Colonic mucosa (tissue), 4 donors: ENCODE results near the gene GATB. TPM values are rescaled to one million over a fixed set of nuclear protein-coding genes. Genes with fewer than 3 reads are reported as not detected.
A peak's percentile ranks its signal among the peaks of the same experiment; 100 is the strongest.

ENCODE experiments used
- DNase-seq: peaks from one replicate; pipeline ENCODE4 v3.0.0-alpha.2; 2020
- H3K27ac ChIP-seq: fragments of 200-600 bp; one replicate; pipeline ENCODE4 v1.8.0; 2021
- H3K27me3 ChIP-seq: fragments of 200-600 bp; one replicate; pipeline ENCODE4 v1.8.0; 2021
- H3K36me3 ChIP-seq: fragments of 200-600 bp; one replicate; pipeline ENCODE4 v1.8.0; 2021
- H3K4me1 ChIP-seq: fragments of 200-600 bp; one replicate; pipeline ENCODE4 v1.8.0; 2021; ENCODE audit warnings: mild to moderate bottlenecking
- H3K4me3 ChIP-seq: fragments of 200-600 bp; one replicate; pipeline ENCODE4 v1.8.0; 2021
- H3K9ac ChIP-seq, 2 donors: one replicate each; pipeline ENCODE4 v1.7.0; 2013; ENCODE audit warnings: control low read depth in 2 of 2, low read depth in 2 of 2, low read length in 2 of 2
- H3K9me3 ChIP-seq: fragments of 200-600 bp; one replicate; pipeline ENCODE4 v1.8.0; 2021
- CTCF ChIP-seq: fragments of 200-600 bp; IDR thresholded peaks from one replicate; pipeline ENCODE4 v1.8.0; 2022; ENCODE audit warnings: antibody characterized with exemption, mild to moderate bottlenecking
- intact Hi-C: fragments of 100-400 bp; cut with DNase I; formaldehyde crosslinking; loops from one replicate; pipeline ENCODE4 v1.14.1; 2022
- total RNA-seq, 2 donors: library from RNA; stranded (reverse); fragmentation: NEBNext Ultra II Directional in 1 of 2; extraction: Animal tissue kit (Norgen Biotek cat#: 25700) in 1 of 2; gene quantifications; one replicate each; pipeline ENCODE4 v1.2.1, GENCODE V29; 2021
- donor health status: healthy.
- donor health status: DM: no; HTN: no; CAD: no.
- donor health status: DM: no; HTN: no; CAD: no.

Gene GATB, protein sequence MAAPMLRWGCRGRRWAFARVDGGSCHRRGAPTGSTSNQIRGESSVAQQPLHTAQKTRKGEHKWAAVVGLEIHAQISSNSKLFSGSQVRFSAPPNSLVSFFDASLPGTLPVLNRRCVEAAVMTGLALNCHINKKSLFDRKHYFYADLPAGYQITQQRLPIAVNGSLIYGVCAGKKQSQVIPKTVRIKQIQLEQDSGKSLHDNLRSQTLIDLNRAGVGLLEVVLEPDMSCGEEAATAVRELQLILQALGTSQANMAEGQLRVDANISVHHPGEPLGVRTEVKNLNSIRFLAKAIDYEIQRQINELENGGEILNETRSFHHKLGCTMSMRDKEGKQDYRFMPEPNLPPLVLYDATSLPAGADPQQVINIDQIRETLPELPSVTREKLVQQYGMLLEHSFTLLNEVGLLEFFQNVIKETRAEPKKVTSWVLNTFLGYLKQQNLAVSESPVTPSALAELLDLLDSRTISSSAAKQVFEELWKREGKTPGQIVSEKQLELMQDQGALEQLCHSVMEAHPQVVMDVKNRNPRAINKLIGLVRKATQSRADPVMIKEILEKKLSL
- total RNA-seq, result 10 to 100 TPM; 20.9 to 22.9 TPM

- peak within 1 kb of the TSS; percentile 87 for H3K4me3 ChIP-seq
- H3K27me3 ChIP-seq, result no peaks in the 10 kb centered on the region
- no peaks in the 10 kb centered on the region for H3K9me3 ChIP-seq
- no peaks in the 10 kb centered on the region for H3K36me3 ChIP-seq
- DNase-seq, result peak; percentile 96
- H3K27ac ChIP-seq, result no peak within 1 kb of the TSS
- intact Hi-C loops, result no loop called here
- H3K9ac ChIP-seq, result peak within 1 kb of the TSS; percentile 70 to 73
- TF ChIP-seq CTCF, result peak; percentile 37
- peaks cover 4% of the 10 kb centered on the region for H3K4me1 ChIP-seq
Observed at GRCh38 chr4:151760712-151761661, at the start of gene GATB. TSS of gene GATB (minus strand) at chr4:151761007. CDS start at chr4:151760982, 25 bp downstream.

DNA sequence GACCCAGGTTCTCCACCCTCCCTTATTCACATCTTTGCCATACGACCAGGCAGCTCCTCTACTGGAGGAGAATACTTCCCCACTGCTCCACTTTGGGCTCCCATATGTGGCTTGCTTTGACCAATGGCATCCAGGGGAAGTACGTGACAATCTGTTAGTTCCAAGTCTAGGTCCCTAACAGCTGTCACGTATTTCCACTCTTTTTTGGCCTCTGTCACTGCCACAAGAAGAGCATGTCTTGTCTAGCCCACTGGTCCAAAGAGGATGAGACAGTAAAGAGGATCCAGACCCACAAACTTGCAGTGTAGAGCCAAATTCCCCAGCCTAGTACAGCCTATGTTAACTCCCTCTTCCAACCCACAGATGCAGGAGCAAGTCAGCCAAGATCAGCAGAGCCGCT lies 49.7 kb upstream of the GATB start:
- H3K27ac ChIP-seq, result no peak overlapping the region
- no peaks in the 10 kb centered on the region for H3K27me3 ChIP-seq
- intact Hi-C loops, result no loop called here
- no peak overlapping the region for H3K9ac ChIP-seq
- no peaks in the 10 kb centered on the region for H3K36me3 ChIP-seq
- H3K4me1 ChIP-seq, result no peaks in the 10 kb centered on the region
- H3K9me3 ChIP-seq, result no peaks in the 10 kb centered on the region
- H3K4me3 ChIP-seq, result no peak overlapping the region
- no peak for DNase-seq
- TF ChIP-seq CTCF, result no peak

DNA sequence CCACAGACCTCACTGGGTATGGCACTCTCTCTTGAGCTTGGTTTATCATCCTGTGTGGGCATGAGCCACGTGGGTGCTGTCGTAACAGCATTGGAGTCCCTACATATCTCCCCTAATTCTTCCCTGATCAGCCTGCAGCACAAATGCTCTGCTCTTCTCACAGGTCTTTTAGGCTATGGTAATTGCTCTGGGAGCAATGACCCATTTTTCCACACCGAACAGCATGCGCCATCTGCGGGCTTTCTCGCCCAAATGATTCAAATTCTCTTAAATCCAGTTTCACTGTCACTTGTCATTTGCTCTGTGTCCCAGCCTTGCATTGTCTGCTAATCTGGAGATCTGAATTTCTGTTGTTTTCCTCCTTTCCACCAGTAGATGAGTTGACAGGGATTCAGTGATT lies 48.9 kb upstream of the GATB start:
- Histone ChIP-seq H3K27me3 (no peaks in the 10 kb centered on the region), H3K36me3 (no peaks in the 10 kb centered on the region), H3K9ac (no peak overlapping the region), H3K27ac (no peak overlapping the region), H3K9me3 (no peaks in the 10 kb centered on the region), H3K4me1 (no peaks in the 10 kb centered on the region), H3K4me3 (no peak overlapping the region)
- TF ChIP-seq CTCF, result no peak
- no peak for DNase-seq
- intact Hi-C loops, result no loop called here

- Histone ChIP-seq H3K4me1 (no peaks in the 10 kb centered on the region), H3K36me3 (no peaks in the 10 kb centered on the region), H3K27me3 (no peaks in the 10 kb centered on the region), H3K9ac (no peak overlapping the region), H3K9me3 (no peaks in the 10 kb centered on the region), H3K27ac (no peak overlapping the region), H3K4me3 (no peak overlapping the region)
- DNase-seq, result no peak
- intact Hi-C loops, result no loop called here
- no peak for TF ChIP-seq CTCF
Observed at GRCh38 chr4:151808542-151808941, 47.7 kb upstream of the GATB start.

DNA sequence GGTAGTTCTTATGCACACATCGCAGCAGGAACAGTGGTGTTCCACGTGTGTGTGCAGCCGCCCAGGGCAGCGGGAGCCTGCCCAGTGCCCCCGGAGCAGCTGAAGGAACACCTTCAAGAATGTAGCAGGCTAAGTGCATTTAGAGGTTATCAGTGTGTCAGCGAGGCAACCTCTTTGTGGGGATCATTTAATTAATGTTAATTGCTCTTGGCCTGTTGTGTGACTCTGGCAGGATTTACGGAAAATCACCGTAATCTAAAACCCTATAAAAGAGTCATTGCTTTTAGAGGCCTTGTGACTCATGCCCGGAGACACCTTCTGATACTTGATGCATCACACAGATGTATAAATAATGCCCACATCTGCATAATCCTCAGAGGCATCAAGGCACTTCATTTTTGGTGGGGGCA lies 47.3 kb upstream of the GATB start:
- no peak overlapping the region for H3K9ac ChIP-seq
- H3K27me3 ChIP-seq, result no peaks in the 10 kb centered on the region
- no peak for TF ChIP-seq CTCF
- intact Hi-C loops, result no loop called here
- H3K27ac ChIP-seq, result no peak overlapping the region
- no peaks in the 10 kb centered on the region for H3K4me1 ChIP-seq
- no peaks in the 10 kb centered on the region for H3K9me3 ChIP-seq
- no peaks in the 10 kb centered on the region for H3K36me3 ChIP-seq
- no peak overlapping the region for H3K4me3 ChIP-seq
- no peak for DNase-seq
